HEK293 (cell line): ENCODE results near the gene KREMEN2.

ENCODE experiments used
- AEBP2 ChIP-seq: fragments of 450-650 bp; formaldehyde crosslinking; IDR thresholded peaks from 2 replicates; pipeline ENCODE4 v1.5.1; 2016; ENCODE audit warnings: missing biosample characterization, missing genetic modification characterization, borderline replicate concordance
- GLI4 ChIP-seq: fragments of 450-650 bp; formaldehyde crosslinking; IDR thresholded peaks from 2 replicates; pipeline ENCODE4 v1.5.1; 2016; ENCODE audit warnings: missing biosample characterization, missing genetic modification characterization
- KLF16 ChIP-seq: fragments of 450-650 bp; formaldehyde crosslinking; IDR thresholded peaks from 2 replicates; pipeline ENCODE4 v1.5.1; 2017; ENCODE audit warnings: missing biosample characterization, missing genetic modification characterization
- MZF1 ChIP-seq: fragments of 450-650 bp; formaldehyde crosslinking; IDR thresholded peaks from 2 replicates; pipeline ENCODE4 v1.5.1; 2017; ENCODE audit warnings: missing biosample characterization, missing genetic modification characterization, borderline replicate concordance
- OSR2 ChIP-seq: fragments of 450-650 bp; formaldehyde crosslinking; IDR thresholded peaks from 2 replicates; pipeline ENCODE4 v1.5.1; 2016; ENCODE audit warnings: missing biosample characterization, missing genetic modification characterization
- OVOL3 ChIP-seq: fragments of 450-650 bp; formaldehyde crosslinking; IDR thresholded peaks from 2 replicates; pipeline ENCODE4 v1.5.1; 2016; ENCODE audit warnings: missing biosample characterization, missing genetic modification characterization
- SCRT2 ChIP-seq: fragments of 450-650 bp; formaldehyde crosslinking; IDR thresholded peaks from 2 replicates; pipeline ENCODE4 v1.5.1; 2016; ENCODE audit warnings: missing biosample characterization, missing genetic modification characterization
- SP3 ChIP-seq: fragments of 450-650 bp; formaldehyde crosslinking; IDR thresholded peaks from 2 replicates; pipeline ENCODE4 v1.5.1; 2016; ENCODE audit warnings: missing biosample characterization, missing genetic modification characterization
- WT1 ChIP-seq: fragments of 450-650 bp; formaldehyde crosslinking; IDR thresholded peaks from 2 replicates; pipeline ENCODE4 v1.5.1; 2016; ENCODE audit warnings: missing biosample characterization, missing genetic modification characterization
- ZBTB20 ChIP-seq: fragments of 450-650 bp; formaldehyde crosslinking; IDR thresholded peaks from 2 replicates; pipeline ENCODE4 v1.5.1; 2016; ENCODE audit warnings: missing biosample characterization, missing genetic modification characterization
- ZFHX2 ChIP-seq: fragments of 450-650 bp; formaldehyde crosslinking; conservative IDR thresholded peaks from 2 replicates; pipeline ENCODE4 v1.5.1; 2016; ENCODE audit warnings: missing biosample characterization, missing genetic modification characterization
- ZFP37 ChIP-seq: fragments of 450-650 bp; formaldehyde crosslinking; IDR thresholded peaks from 2 replicates; pipeline ENCODE4 v1.5.1; 2016; ENCODE audit warnings: missing biosample characterization, missing genetic modification characterization
- ZNF121 ChIP-seq: fragments of 450-650 bp; formaldehyde crosslinking; IDR thresholded peaks from 2 replicates; pipeline ENCODE4 v1.5.1; 2016; ENCODE audit warnings: missing biosample characterization, missing genetic modification characterization
- ZNF157 ChIP-seq: fragments of 450-650 bp; formaldehyde crosslinking; IDR thresholded peaks from 2 replicates; pipeline ENCODE4 v1.5.1; 2016; ENCODE audit warnings: missing biosample characterization, missing genetic modification characterization
- ZNF19 ChIP-seq: fragments of 450-650 bp; formaldehyde crosslinking; IDR thresholded peaks from 2 replicates; pipeline ENCODE4; 2016; ENCODE audit warnings: missing biosample characterization, missing genetic modification characterization, low read depth
- ZNF2 ChIP-seq: fragments of 450-650 bp; formaldehyde crosslinking; IDR thresholded peaks from 2 replicates; pipeline ENCODE4 v1.5.1; 2016; ENCODE audit warnings: missing biosample characterization, missing genetic modification characterization
- ZNF214 ChIP-seq: fragments of 450-650 bp; formaldehyde crosslinking; IDR thresholded peaks from 2 replicates; pipeline ENCODE4 v1.5.1; 2017; ENCODE audit warnings: missing biosample characterization, mild to moderate bottlenecking, missing genetic modification characterization, borderline replicate concordance
- ZNF239 ChIP-seq: fragments of 450-650 bp; formaldehyde crosslinking; IDR thresholded peaks from 2 replicates; pipeline ENCODE4 v1.5.1; 2016; ENCODE audit warnings: missing biosample characterization, missing genetic modification characterization
- ZNF302 ChIP-seq: fragments of 450-650 bp; formaldehyde crosslinking; IDR thresholded peaks from 2 replicates; pipeline ENCODE4 v1.5.1; 2016; ENCODE audit warnings: missing biosample characterization, missing genetic modification characterization, low read depth
- ZNF341 ChIP-seq: fragments of 450-650 bp; formaldehyde crosslinking; IDR thresholded peaks from 2 replicates; pipeline ENCODE4; 2016; ENCODE audit warnings: low read depth, missing biosample characterization, missing genetic modification characterization
- ZNF510 ChIP-seq: fragments of 450-650 bp; formaldehyde crosslinking; IDR thresholded peaks from 2 replicates; pipeline ENCODE4 v1.5.1; 2018; ENCODE audit warnings: mild to moderate bottlenecking, missing genetic modification characterization, missing biosample characterization; ENCODE audit not compliant: insufficient replicate concordance
- ZNF571 ChIP-seq: fragments of 450-650 bp; formaldehyde crosslinking; IDR thresholded peaks from 2 replicates; pipeline ENCODE4 v1.5.0; 2017; ENCODE audit warnings: missing biosample characterization, missing genetic modification characterization
- ZNF626 ChIP-seq: fragments of 450-650 bp; sonication (Bioruptor Pico); formaldehyde crosslinking; IDR thresholded peaks from 2 replicates; pipeline ENCODE4 v1.5.1; 2018; ENCODE audit warnings: missing biosample characterization, missing genetic modification characterization, inconsistent platforms
- ZNF645 ChIP-seq: fragments of 450-650 bp; formaldehyde crosslinking; IDR thresholded peaks from 2 replicates; pipeline ENCODE4; 2016; ENCODE audit warnings: missing biosample characterization, missing genetic modification characterization
- ZNF658 ChIP-seq: fragments of 450-650 bp; formaldehyde crosslinking; IDR thresholded peaks from 2 replicates; pipeline ENCODE4; 2016; ENCODE audit warnings: missing biosample characterization, missing genetic modification characterization
- ZNF677 ChIP-seq: fragments of 450-650 bp; IDR thresholded peaks from 2 replicates; pipeline ENCODE4 v1.5.0; 2018; ENCODE audit warnings: missing biosample characterization, mild to moderate bottlenecking, missing genetic modification characterization, moderate library complexity
- ZNF704 ChIP-seq: fragments of 450-650 bp; formaldehyde crosslinking; IDR thresholded peaks from 2 replicates; pipeline ENCODE4 v1.5.1; 2016; ENCODE audit warnings: missing biosample characterization, missing genetic modification characterization
- TF ChIP-seq, protein P1 (sequence below): fragments of 450-650 bp; formaldehyde crosslinking; IDR thresholded peaks from 2 replicates; pipeline ENCODE4 v1.5.1; 2017; ENCODE audit warnings: missing biosample characterization, missing genetic modification characterization
- TF ChIP-seq, protein P2 (sequence below): fragments of 450-650 bp; formaldehyde crosslinking; IDR thresholded peaks from 2 replicates; pipeline ENCODE4 v1.5.1; 2017; ENCODE audit warnings: missing biosample characterization, missing genetic modification characterization
- TF ChIP-seq, protein P3 (sequence below): fragments of 450-650 bp; formaldehyde crosslinking; IDR thresholded peaks from 2 replicates; pipeline ENCODE4 v1.5.1; 2016; ENCODE audit warnings: missing biosample characterization, missing genetic modification characterization
- TF ChIP-seq, protein P4 (sequence below): fragments of 450-650 bp; formaldehyde crosslinking; IDR thresholded peaks from 2 replicates; pipeline ENCODE4 v1.5.1; 2017; ENCODE audit warnings: missing biosample characterization, missing genetic modification characterization

The KREMEN2 gene

DNA sequence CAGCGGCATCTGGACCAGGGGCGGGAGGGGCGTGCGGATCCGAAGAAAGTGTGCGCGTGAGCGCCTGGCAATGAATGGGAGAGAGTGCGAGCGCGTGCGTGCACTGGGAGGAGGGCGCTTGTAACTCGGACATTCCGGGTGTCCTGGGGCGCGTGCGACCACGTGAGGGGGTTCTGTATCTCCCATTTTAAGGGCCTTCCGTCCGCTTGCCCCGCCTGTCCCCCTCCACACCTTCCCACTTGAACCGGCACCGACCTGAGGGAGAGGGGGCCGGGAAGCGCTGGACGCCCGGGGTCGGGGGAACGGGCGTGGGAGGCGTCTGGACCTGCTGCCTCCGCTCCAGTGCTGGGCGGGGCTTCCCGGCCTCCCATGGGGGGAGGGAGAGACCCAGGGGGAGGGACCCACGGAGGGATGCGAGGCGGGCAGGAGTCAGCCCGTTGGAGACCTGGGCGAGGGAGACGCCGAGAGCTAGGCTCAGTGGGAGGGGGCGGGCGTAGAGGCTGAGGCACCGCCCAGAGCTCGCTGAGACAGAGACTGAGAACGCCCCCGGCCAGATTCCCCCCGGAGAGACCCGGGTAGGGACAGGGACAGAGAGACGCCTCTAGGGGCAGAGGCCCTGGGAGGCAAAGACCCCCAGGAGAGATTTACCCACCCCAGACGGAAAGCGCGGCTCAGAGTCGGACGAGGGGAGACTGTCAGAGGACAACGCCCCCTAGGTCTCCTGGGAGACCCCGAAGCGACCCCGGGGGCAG is at the start of gene KREMEN2 (continued):
- TF ChIP-seq ZNF302 (no peak), SP3 (tag by site-specific recombination) (peak; percentile 90), ZNF19 (no peak), ZFHX2 (tag by site-specific recombination) (peak; percentile 91), ZFP37 (0 out of 2 replicates have a peak, but pooled peaks have one; percentile 60), OSR2 (tag by site-specific recombination) (peak; percentile 19; the same call in 1 of the 2 replicates), ZNF645 (peak; percentile 34; the same call in 1 of the 2 replicates), ZNF677 (tag by site-specific recombination) (no peak), KLF16 (tag by site-specific recombination) (peak; percentile 85), AEBP2 (no peak), ZNF121 (tag by site-specific recombination) (no peak), ZNF157 (tag by site-specific recombination) (no peak), ZNF239 (no peak), ZNF2 (peak; percentile 55; the same call in 1 of the 2 replicates), WT1 (tag by site-specific recombination) (0 out of 2 replicates have a peak, but pooled peaks have one; percentile 69), SCRT2 (tag by site-specific recombination) (no peak), ZNF341 (peak; percentile 83), ZNF704 (tag by site-specific recombination) (no peak), ZNF571 (tag by site-specific recombination) (no peak), ZNF658 (tag by site-specific recombination) (no peak), ZNF626 (tag by site-specific recombination) (no peak), MZF1 (no peak), OVOL3 (no peak), ZBTB20 (peak; percentile 53; the same call in 1 of the 2 replicates), ZNF214 (no peak), GLI4 (tag by site-specific recombination) (no peak), ZNF510 (tag by site-specific recombination) (no peak)
- TF ChIP-seq, protein P1, sequence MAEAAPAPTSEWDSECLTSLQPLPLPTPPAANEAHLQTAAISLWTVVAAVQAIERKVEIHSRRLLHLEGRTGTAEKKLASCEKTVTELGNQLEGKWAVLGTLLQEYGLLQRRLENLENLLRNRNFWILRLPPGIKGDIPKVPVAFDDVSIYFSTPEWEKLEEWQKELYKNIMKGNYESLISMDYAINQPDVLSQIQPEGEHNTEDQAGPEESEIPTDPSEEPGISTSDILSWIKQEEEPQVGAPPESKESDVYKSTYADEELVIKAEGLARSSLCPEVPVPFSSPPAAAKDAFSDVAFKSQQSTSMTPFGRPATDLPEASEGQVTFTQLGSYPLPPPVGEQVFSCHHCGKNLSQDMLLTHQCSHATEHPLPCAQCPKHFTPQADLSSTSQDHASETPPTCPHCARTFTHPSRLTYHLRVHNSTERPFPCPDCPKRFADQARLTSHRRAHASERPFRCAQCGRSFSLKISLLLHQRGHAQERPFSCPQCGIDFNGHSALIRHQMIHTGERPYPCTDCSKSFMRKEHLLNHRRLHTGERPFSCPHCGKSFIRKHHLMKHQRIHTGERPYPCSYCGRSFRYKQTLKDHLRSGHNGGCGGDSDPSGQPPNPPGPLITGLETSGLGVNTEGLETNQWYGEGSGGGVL = peak; percentile 85
- TF ChIP-seq, protein P2, sequence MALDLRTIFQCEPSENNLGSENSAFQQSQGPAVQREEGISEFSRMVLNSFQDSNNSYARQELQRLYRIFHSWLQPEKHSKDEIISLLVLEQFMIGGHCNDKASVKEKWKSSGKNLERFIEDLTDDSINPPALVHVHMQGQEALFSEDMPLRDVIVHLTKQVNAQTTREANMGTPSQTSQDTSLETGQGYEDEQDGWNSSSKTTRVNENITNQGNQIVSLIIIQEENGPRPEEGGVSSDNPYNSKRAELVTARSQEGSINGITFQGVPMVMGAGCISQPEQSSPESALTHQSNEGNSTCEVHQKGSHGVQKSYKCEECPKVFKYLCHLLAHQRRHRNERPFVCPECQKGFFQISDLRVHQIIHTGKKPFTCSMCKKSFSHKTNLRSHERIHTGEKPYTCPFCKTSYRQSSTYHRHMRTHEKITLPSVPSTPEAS = no peak
- TF ChIP-seq, protein P3, sequence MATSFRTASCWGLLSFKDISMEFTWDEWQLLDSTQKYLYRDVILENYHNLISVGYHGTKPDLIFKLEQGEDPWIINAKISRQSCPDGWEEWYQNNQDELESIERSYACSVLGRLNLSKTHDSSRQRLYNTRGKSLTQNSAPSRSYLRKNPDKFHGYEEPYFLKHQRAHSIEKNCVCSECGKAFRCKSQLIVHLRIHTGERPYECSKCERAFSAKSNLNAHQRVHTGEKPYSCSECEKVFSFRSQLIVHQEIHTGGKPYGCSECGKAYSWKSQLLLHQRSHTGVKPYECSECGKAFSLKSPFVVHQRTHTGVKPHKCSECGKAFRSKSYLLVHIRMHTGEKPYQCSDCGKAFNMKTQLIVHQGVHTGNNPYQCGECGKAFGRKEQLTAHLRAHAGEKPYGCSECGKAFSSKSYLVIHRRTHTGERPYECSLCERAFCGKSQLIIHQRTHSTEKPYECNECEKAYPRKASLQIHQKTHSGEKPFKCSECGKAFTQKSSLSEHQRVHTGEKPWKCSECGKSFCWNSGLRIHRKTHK (tag by site-specific recombination) = no peak
- TF ChIP-seq, protein P4, sequence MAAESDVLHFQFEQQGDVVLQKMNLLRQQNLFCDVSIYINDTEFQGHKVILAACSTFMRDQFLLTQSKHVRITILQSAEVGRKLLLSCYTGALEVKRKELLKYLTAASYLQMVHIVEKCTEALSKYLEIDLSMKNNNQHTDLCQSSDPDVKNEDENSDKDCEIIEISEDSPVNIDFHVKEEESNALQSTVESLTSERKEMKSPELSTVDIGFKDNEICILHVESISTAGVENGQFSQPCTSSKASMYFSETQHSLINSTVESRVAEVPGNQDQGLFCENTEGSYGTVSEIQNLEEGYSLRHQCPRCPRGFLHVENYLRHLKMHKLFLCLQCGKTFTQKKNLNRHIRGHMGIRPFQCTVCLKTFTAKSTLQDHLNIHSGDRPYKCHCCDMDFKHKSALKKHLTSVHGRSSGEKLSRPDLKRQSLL (tag by site-specific recombination) = 0 out of 2 replicates have a peak, but pooled peaks have one; percentile 47
